Measurements from ENCODE around the gene HCST. TPM values are rescaled to one million over a fixed set of nuclear protein-coding genes. Genes with fewer than 3 reads are reported as not detected.

Gene HCST
- total and polyA plus RNA-seq, 2 of the 13 experiments (the other 11 are each of a cell fraction or from before 2014, with no cell fraction given), result 0.24 to 1.2 TPM

- Histone ChIP-seq H3K27ac (ENCODE audit: extremely low read length, insufficient read depth, low read length) (no peak overlapping the region), H3K79me2 (ENCODE audit: insufficient read depth, low read length) (no peaks in the 10 kb centered on the region), H3K27me3 (ENCODE audit: control insufficient read depth in 1 of 2, insufficient read depth in 2 of 2, low read length in 2 of 2) (no peaks in the 10 kb centered on the region), H2AFZ (ENCODE audit: low read length) (no peak overlapping the region), H3K36me3 (replicated peaks in 1 of 2; ENCODE audit: control insufficient read depth in 1 of 2, insufficient read depth in 2 of 2, low read length in 2 of 2) (peaks cover 4 to 14% of the 10 kb centered on the region in 2 experiments; a peak in 3 of 5 replicates), H3K9me3 (ENCODE audit: low read length) (no peaks in the 10 kb centered on the region), H3K9ac (ENCODE audit: insufficient read depth, low read depth, low read length) (no peak overlapping the region), H3K4me2 (ENCODE audit: low read depth, low read length) (no peak overlapping the region), H3K4me1 (ENCODE audit: insufficient read depth, low read length) (no peaks in the 10 kb centered on the region), H4K20me1 (ENCODE audit: insufficient read depth, low read length) (no peaks in the 10 kb centered on the region), H3K4me3 (replicated peaks in 1 of 3; ENCODE audit: insufficient read depth in 1 of 3, low read depth in 2 of 3, low read length in 3 of 3) (no peak overlapping the region)
- no peak for ATAC-seq
- TF ChIP-seq ZNF292 (CRISPR knock-in tag; IDR thresholded peaks at IDR 0.05; ENCODE audit: borderline replicate concordance, low read depth) (no peak), ZNF703 (CRISPR knock-in tag; IDR thresholded peaks at IDR 0.05; ENCODE audit: borderline replicate concordance) (no peak), U2AF1 (optimal IDR thresholded peaks at IDR 0.05; ENCODE audit: low read depth, low read length) (no peak), KDM4B (CRISPR knock-in tag; IDR thresholded peaks at IDR 0.05) (no peak)
- WGBS (ENCODE audit: low lambda C conversion rate), result 98% methylated on average over 9 of the region's 9 CpGs
- BruUV-seq (replicated peaks), result no TSS peak
- FAIRE-seq, result no peak
- intact Hi-C loops (cut with micrococcal nuclease; ENCODE audit: unreplicated experiment) (no loop called here), in situ Hi-C loops (cut with HindIII; ENCODE audit: extremely low pct_ligation_motif_present, low pct_unique_long_range_greater_than_20kb) (loop anchor here (10.0 kb wide), 1 partner anchor 46 kb away; the partner anchor contains the start of gene LRFN3)
- POLR2A ChIA-PET, result no interaction called here
- DNase-seq (ENCODE audit: low spot score), result no peak
- CTCF ChIA-PET (ENCODE audit: low intra/inter-chr PET ratio, low total read pairs), result no interaction called here
Measured at GRCh38 chr19:35888398-35888797, 13.9 kb upstream of the HCST start.

DNA sequence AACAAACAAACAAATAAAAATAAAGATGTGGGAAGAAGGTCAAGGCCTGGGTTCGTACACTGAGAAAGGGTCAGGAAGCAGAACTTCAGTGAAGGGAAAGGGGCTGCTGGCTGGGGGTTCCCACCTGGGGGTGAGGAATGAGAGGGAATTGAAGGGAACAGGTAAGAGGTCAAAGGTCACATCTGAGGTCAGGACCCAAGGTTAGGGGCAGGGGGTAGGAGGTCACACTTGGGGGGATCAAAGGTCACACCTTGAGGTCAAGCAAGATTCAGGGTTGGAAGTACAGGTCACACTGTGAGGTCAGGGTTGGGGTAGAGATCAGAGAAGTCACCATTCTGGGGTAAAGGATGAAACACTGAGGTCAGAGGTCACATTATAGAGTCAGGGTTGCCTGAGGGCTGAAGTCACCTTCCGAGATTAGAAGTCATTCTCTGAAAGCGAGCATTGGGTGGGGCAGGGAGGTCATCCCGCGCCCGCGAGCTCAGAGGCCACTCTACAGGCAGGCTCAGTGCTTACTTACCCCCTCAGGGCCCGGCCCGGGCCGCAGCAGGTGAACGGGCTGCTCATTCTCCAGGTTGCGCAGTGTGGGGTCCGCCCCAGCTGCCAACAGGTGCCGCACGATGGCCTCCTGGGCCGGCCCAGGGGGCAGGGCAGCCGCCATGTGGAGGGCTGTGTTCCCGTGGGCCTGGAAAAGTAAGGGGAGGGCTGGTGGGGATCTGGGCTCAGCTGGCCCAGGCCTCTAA is 12.8 kb upstream of the HCST start:
- in situ Hi-C loops (cut with HindIII; ENCODE audit: extremely low pct_ligation_motif_present, low pct_unique_long_range_greater_than_20kb), result loop anchor here (10.0 kb wide), 1 partner anchor 45 kb away; the partner anchor contains the start of gene LRFN3
- intact Hi-C loops (cut with micrococcal nuclease; ENCODE audit: unreplicated experiment), result no loop called here
- DNase-seq (ENCODE audit: low spot score) (no peak), FAIRE-seq (no peak), ATAC-seq (no peak)
- Histone ChIP-seq H3K4me1 (ENCODE audit: insufficient read depth, low read length) (no peaks in the 10 kb centered on the region), H3K9me3 (ENCODE audit: low read length) (no peaks in the 10 kb centered on the region), H3K36me3 (replicated peaks in 1 of 2; ENCODE audit: control insufficient read depth in 1 of 2, insufficient read depth in 2 of 2, low read length in 2 of 2) (peaks cover 5 to 17% of the 10 kb centered on the region in 2 experiments; a peak in 3 of 5 replicates), H3K27ac (ENCODE audit: extremely low read length, insufficient read depth, low read length) (no peak overlapping the region), H4K20me1 (ENCODE audit: insufficient read depth, low read length) (no peaks in the 10 kb centered on the region), H3K79me2 (ENCODE audit: insufficient read depth, low read length) (no peaks in the 10 kb centered on the region), H3K4me2 (ENCODE audit: low read depth, low read length) (no peak overlapping the region), H3K4me3 (replicated peaks in 1 of 3; ENCODE audit: insufficient read depth in 1 of 3, low read depth in 2 of 3, low read length in 3 of 3) (no peak overlapping the region), H3K27me3 (ENCODE audit: control insufficient read depth in 1 of 2, insufficient read depth in 2 of 2, low read length in 2 of 2) (no peaks in the 10 kb centered on the region), H2AFZ (ENCODE audit: low read length) (no peak overlapping the region), H3K9ac (ENCODE audit: insufficient read depth, low read depth, low read length) (no peak overlapping the region)
- no TSS peak for BruUV-seq (replicated peaks)
- CTCF ChIA-PET (ENCODE audit: low intra/inter-chr PET ratio, low total read pairs), result no interaction called here
- 94% methylated on average over 7 of the region's 18 CpGs for whole genome bisulfite sequencing (ENCODE audit: low lambda C conversion rate)
- POLR2A ChIA-PET, result no interaction called here
- no peak for TF ChIP-seq ZNF564 (CRISPR knock-in tag; IDR thresholded peaks at IDR 0.05)
- TF ChIP-seq RAD51 (IDR thresholded peaks at IDR 0.05; ENCODE audit: borderline replicate concordance), result no peak
- peak; percentile 71 for TF ChIP-seq NR2F6 (IDR thresholded peaks at IDR 0.05)
- no peak for TF ChIP-seq NR2F6 (CRISPR knock-in tag; IDR thresholded peaks at IDR 0.05)
- TF ChIP-seq ZNF33A (CRISPR knock-in tag; IDR thresholded peaks at IDR 0.05; ENCODE audit: borderline replicate concordance), result no peak
- TF ChIP-seq, protein P1, sequence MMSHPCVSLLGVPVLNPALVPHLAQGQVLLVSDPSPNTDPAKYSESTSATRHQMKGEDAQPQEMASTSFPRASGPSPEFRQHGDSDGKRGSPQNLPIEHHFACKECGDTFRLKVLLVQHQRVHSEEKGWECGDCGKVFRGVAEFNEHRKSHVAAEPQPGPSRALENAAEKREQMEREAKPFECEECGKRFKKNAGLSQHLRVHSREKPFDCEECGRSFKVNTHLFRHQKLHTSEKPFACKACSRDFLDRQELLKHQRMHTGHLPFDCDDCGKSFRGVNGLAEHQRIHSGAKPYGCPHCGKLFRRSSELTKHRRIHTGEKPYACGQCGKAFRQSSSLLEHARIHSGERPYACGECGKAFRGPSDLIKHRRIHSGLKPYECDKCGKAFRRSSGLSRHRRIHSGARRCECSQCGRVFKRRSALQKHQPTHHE (CRISPR knock-in tag; IDR thresholded peaks at IDR 0.05; ENCODE audit: borderline replicate concordance), result no peak
- TF ChIP-seq PAWR (CRISPR knock-in tag; IDR thresholded peaks at IDR 0.05; ENCODE audit: borderline replicate concordance), result no peak
- no peak for TF ChIP-seq RFXAP (CRISPR knock-in tag; IDR thresholded peaks at IDR 0.05; ENCODE audit: borderline replicate concordance)
- TF ChIP-seq, protein P2, sequence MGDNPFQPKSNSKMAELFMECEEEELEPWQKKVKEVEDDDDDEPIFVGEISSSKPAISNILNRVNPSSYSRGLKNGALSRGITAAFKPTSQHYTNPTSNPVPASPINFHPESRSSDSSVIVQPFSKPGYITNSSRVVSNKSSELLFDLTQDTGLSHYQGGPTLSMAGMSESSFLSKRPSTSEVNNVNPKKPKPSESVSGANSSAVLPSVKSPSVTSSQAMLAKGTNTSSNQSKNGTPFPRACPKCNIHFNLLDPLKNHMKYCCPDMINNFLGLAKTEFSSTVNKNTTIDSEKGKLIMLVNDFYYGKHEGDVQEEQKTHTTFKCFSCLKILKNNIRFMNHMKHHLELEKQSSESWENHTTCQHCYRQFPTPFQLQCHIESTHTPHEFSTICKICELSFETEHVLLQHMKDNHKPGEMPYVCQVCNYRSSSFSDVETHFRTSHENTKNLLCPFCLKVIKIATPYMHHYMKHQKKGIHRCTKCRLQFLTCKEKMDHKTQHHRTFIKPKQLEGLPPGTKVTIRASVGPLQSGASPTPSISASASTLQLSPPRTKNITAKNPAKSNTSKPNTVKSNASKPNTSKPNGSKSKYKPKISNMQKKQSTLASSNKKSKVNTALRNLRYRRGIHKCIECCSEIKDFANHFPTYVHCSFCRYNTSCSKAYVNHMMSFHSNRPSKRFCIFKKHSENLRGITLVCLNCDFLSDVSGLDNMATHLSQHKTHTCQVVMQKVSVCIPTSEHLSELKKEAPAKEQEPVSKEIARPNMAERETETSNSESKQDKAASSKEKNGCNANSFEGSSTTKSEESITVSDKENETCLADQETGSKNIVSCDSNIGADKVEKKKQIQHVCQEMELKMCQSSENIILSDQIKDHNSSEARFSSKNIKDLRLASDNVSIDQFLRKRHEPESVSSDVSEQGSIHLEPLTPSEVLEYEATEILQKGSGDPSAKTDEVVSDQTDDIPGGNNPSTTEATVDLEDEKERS (CRISPR knock-in tag; IDR thresholded peaks at IDR 0.05), result no peak
- no peak for TF ChIP-seq ZNF569 (CRISPR knock-in tag; IDR thresholded peaks at IDR 0.05; ENCODE audit: borderline replicate concordance)
- no peak for TF ChIP-seq ZKSCAN1 (IDR thresholded peaks at IDR 0.05; ENCODE audit: low read length)
